Testis (tissue), 2 donors: ENCODE measurements around the gene CFAP53.

ENCODE experiments used
- CTCF ChIP-seq, 3 experiments: fragments of 450-650 bp in 2 of 3; fragments of 200-600 bp in 1 of 3; sonication (generic) in 1 of 3; IDR thresholded peaks; one replicate each; pipeline ENCODE4 v1.5.1; 2016 to 2019; ENCODE audit warnings: antibody characterized with exemption in 3 of 3, mild to moderate bottlenecking in 2 of 3, moderate library complexity in 1 of 3
- POLR2A ChIP-seq: fragments of 450-650 bp; IDR thresholded peaks from one replicate; pipeline ENCODE4 v1.6.1; 2017; ENCODE audit warnings: antibody characterized with exemption, mild to moderate bottlenecking, moderate library complexity

GRCh38 chr18:50279752-50280151 lies 13.5 kb upstream of the CFAP53 start:
- TF ChIP-seq CTCF (IDR thresholded peaks at IDR 0.05) (no peak), POLR2A (no peak)
